ENCODE data around the gene MED7. TPM values are rescaled to one million over a fixed set of nuclear protein-coding genes. Genes with fewer than 3 reads are reported as not detected.

MED7 gene
- polyA plus RNA-seq, 1 donor from 2014 or later: 27.2 TPM

GRCh38 chr5:157166214-157167213 is 23.8 kb upstream of the MED7 start, which contains the start of gene GARIN3:
Gene GARIN3, minus strand, starts transcription at chr5:157166264. Its CDS starts 96 bp downstream, at chr5:157166168.
- TF ChIP-seq EZH2 (IDR thresholded peaks at IDR 0.05; ENCODE audit: borderline replicate concordance, insufficient read depth, low read length, poor library complexity, severe bottlenecking): no peak
- no peak for TF ChIP-seq MXI1 (conservative IDR thresholded peaks at IDR 0.05; ENCODE audit: poor library complexity, severe bottlenecking)
- TF ChIP-seq TAF1 (IDR thresholded peaks at IDR 0.05; ENCODE audit: low read depth): no peak
- TF ChIP-seq EP300 (conservative IDR thresholded peaks at IDR 0.05; ENCODE audit: poor library complexity, severe bottlenecking): no peak
- no peak for TF ChIP-seq RAD21 (conservative IDR thresholded peaks at IDR 0.05)
- no peak for TF ChIP-seq CTCF (IDR thresholded peaks at IDR 0.05; ENCODE audit: poor library complexity, severe bottlenecking)
- TF ChIP-seq POLR2AphosphoS5 (IDR thresholded peaks at IDR 0.05): no peak
- no peak for TF ChIP-seq REST (IDR thresholded peaks at IDR 0.05; ENCODE audit: borderline replicate concordance)
- Histone ChIP-seq H3K36me3 (ENCODE audit: insufficient read depth, low read length) (no peaks in the 10 kb centered on the region), H2AFZ (ENCODE audit: low read depth, low read length) (no peak within 1 kb of the TSS), H3K4me3 (ENCODE audit: low read length) (no peak within 1 kb of the TSS), H3K9me2 (ENCODE audit: insufficient read depth, low read length) (no peaks in the 10 kb centered on the region), H3K9me3 (ENCODE audit: low read length) (no peaks in the 10 kb centered on the region), H3F3A (ENCODE audit: insufficient read depth, low read length, poor library complexity, severe bottlenecking) (no peaks in the 10 kb centered on the region), H3K27me3 (ENCODE audit: insufficient read depth, low read depth, low read length) (no peaks in the 10 kb centered on the region), H3K4me2 (ENCODE audit: low read length) (no peak within 1 kb of the TSS), H4K20me1 (ENCODE audit: insufficient read depth) (no peaks in the 10 kb centered on the region), H3K27ac (ENCODE audit: low read length) (no peak within 1 kb of the TSS), H3K79me2 (replicated peaks; ENCODE audit: insufficient read depth, low read length) (no peaks in the 10 kb centered on the region), H3K9ac (ENCODE audit: low read length) (no peak within 1 kb of the TSS)

- Histone ChIP-seq H3K27ac (ENCODE audit: low read length) (no peak overlapping the region), H3K9ac (ENCODE audit: low read length) (no peak overlapping the region), H2AFZ (ENCODE audit: low read depth, low read length) (no peak overlapping the region), H3K4me2 (ENCODE audit: low read length) (no peak overlapping the region), H4K20me1 (ENCODE audit: insufficient read depth) (no peaks in the 10 kb centered on the region), H3K36me3 (ENCODE audit: insufficient read depth, low read length) (no peaks in the 10 kb centered on the region), H3F3A (ENCODE audit: insufficient read depth, low read length, poor library complexity, severe bottlenecking) (no peaks in the 10 kb centered on the region), H3K79me2 (replicated peaks; ENCODE audit: insufficient read depth, low read length) (no peaks in the 10 kb centered on the region), H3K9me2 (ENCODE audit: insufficient read depth, low read length) (no peaks in the 10 kb centered on the region), H3K9me3 (ENCODE audit: low read length) (no peaks in the 10 kb centered on the region), H3K27me3 (ENCODE audit: insufficient read depth, low read depth, low read length) (no peaks in the 10 kb centered on the region), H3K4me3 (ENCODE audit: low read length) (no peak overlapping the region)
- no peak for TF ChIP-seq EZH2 (IDR thresholded peaks at IDR 0.05; ENCODE audit: borderline replicate concordance, insufficient read depth, low read length, poor library complexity, severe bottlenecking)
Measured at GRCh38 chr5:157165668-157166067, 23.0 kb upstream of the MED7 start.

All from neural cell (in vitro differentiated cells).